Ammon's horn (tissue), 1 donor: ENCODE measurements around the gene BRD3OS.

Source experiments
- DNase-seq: peaks from one replicate; pipeline ENCODE4 v3.0.0-alpha.2; 2016; ENCODE audit warnings: low spot score

Gene BRD3OS

GRCh38 chr9:134034215-134035040 lies 9.1 kb downstream of the BRD3OS start:
- DNase-seq, result no peak

- no peak for DNase-seq
Measured at GRCh38 chr9:134035041-134036039, 10.1 kb downstream of the BRD3OS start.

- no peak for DNase-seq
Measured at GRCh38 chr9:134036130-134036529, 10.8 kb downstream of the BRD3OS start.

GRCh38 chr9:134037641-134038040 lies 12.4 kb downstream of the BRD3OS start:
- no peak for DNase-seq

GRCh38 chr9:134039386-134040175 lies 14.3 kb downstream of the BRD3OS start:
- no peak for DNase-seq

- no peak for DNase-seq
Measured at GRCh38 chr9:134040176-134040565, 14.9 kb downstream of the BRD3OS start.

GRCh38 chr9:134040781-134041648 lies 15.7 kb downstream of the BRD3OS start:
- DNase-seq, result no peak

GRCh38 chr9:134041649-134041962 lies 16.3 kb downstream of the BRD3OS start:
- no peak for DNase-seq

GRCh38 chr9:134043531-134043988 lies 18.3 kb downstream of the BRD3OS start:
- no peak for DNase-seq

GRCh38 chr9:134044944-134045343 lies 19.7 kb downstream of the BRD3OS start:
- no peak for DNase-seq

GRCh38 chr9:134045841-134046544 lies 20.7 kb downstream of the BRD3OS start:
- DNase-seq, result no peak

GRCh38 chr9:134046894-134047681 lies 21.8 kb downstream of the BRD3OS start:
- no peak for DNase-seq

- DNase-seq, result no peak
Measured at GRCh38 chr9:134047868-134048581, 22.7 kb downstream of the BRD3OS start.

- DNase-seq, result no peak
Measured at GRCh38 chr9:134048582-134048968, 23.3 kb downstream of the BRD3OS start.

GRCh38 chr9:134049236-134049635 lies 24.0 kb downstream of the BRD3OS start:
- DNase-seq, result no peak

GRCh38 chr9:134049772-134050588 lies 24.7 kb downstream of the BRD3OS start:
- DNase-seq, result no peak

GRCh38 chr9:134050726-134051125 lies 25.4 kb downstream of the BRD3OS start:
- no peak for DNase-seq

- DNase-seq, result no peak
Measured at GRCh38 chr9:134051319-134051718, 26.0 kb downstream of the BRD3OS start.
